ENCODE measurements around the gene TRIM40. TPM values are rescaled to one million over a fixed set of nuclear protein-coding genes. Genes with fewer than 3 reads are reported as not detected.

TRIM40 gene
- total RNA-seq, 1 experiment from 2014 or later, result not detected

DNA sequence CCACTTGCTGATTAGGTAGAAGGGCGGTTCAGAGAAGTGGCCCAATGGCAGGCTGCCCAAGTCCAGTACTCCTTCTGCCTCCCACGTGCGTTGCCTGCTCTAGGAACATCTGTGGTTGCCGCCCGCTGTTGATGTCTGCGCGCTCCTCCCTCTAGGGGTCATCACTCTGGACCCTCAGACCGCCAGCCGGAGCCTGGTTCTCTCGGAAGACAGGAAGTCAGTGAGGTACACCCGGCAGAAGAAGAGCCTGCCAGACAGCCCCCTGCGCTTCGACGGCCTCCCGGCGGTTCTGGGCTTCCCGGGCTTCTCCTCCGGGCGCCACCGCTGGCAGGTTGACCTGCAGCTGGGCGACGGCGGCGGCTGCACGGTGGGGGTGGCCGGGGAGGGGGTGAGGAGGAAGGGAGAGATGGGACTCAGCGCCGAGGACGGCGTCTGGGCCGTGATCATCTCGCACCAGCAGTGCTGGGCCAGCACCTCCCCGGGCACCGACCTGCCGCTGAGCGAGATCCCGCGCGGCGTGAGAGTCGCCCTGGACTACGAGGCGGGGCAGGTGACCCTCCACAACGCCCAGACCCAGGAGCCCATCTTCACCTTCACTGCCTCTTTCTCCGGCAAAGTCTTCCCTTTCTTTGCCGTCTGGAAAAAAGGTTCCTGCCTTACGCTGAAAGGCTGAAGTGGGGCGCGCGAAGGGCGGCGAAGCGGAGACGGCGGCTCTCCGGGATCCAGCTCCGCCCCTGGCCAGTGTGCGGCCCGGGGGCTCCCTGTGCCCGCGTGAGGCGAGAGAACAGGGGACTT lies 35.9 kb downstream of the TRIM40 start:
- TF ChIP-seq, protein P1, sequence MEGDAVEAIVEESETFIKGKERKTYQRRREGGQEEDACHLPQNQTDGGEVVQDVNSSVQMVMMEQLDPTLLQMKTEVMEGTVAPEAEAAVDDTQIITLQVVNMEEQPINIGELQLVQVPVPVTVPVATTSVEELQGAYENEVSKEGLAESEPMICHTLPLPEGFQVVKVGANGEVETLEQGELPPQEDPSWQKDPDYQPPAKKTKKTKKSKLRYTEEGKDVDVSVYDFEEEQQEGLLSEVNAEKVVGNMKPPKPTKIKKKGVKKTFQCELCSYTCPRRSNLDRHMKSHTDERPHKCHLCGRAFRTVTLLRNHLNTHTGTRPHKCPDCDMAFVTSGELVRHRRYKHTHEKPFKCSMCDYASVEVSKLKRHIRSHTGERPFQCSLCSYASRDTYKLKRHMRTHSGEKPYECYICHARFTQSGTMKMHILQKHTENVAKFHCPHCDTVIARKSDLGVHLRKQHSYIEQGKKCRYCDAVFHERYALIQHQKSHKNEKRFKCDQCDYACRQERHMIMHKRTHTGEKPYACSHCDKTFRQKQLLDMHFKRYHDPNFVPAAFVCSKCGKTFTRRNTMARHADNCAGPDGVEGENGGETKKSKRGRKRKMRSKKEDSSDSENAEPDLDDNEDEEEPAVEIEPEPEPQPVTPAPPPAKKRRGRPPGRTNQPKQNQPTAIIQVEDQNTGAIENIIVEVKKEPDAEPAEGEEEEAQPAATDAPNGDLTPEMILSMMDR (IDR thresholded peaks at IDR 0.05; ENCODE audit: insufficient read depth in 1 of 2, low read depth in 1 of 2, low read length in 1 of 2, severe bottlenecking in 1 of 2, unreplicated experiment in 1 of 2), result no peak
- no peak for DNase-seq
- Mint-ChIP-seq H3K4me1 (ENCODE audit: low read depth, unreplicated experiment) (no peaks in the 10 kb centered on the region), H3K27me3 (ENCODE audit: insufficient read depth, unreplicated experiment) (peaks cover 4% of the 10 kb centered on the region), H3K4me3 (ENCODE audit: unreplicated experiment) (no peak overlapping the region), H3K27ac (ENCODE audit: unreplicated experiment) (no peak overlapping the region), H3K9me3 (ENCODE audit: unreplicated experiment) (no peaks in the 10 kb centered on the region), H3K36me3 (ENCODE audit: insufficient read depth, unreplicated experiment) (no peaks in the 10 kb centered on the region)
- Histone ChIP-seq H3K4me3 (ENCODE audit: low read depth, low read length) (no peak overlapping the region), H3K27me3 (replicated peaks; ENCODE audit: control insufficient read depth, insufficient read depth, low read length) (no peaks in the 10 kb centered on the region), H3K36me3 (ENCODE audit: control insufficient read depth, insufficient read depth, low read length) (peaks cover 3% of the 10 kb centered on the region), H3K9me3 (no peaks in the 10 kb centered on the region), H3K4me1 (no peaks in the 10 kb centered on the region)
- intact Hi-C loops (cut with micrococcal nuclease; ENCODE audit: unreplicated experiment), result no loop called here
- ChIA-PET POLR2A (no interaction called here), CTCF (no interaction called here)
- BruUV-seq (replicated peaks), result no TSS peak

GRCh38 chr6:30172681-30173080 lies 36.7 kb downstream of the TRIM40 start:
- H3K4me3 ChIP-seq (ENCODE audit: low read depth, low read length), result no peak overlapping the region
- Mint-ChIP-seq H3K27me3 (ENCODE audit: insufficient read depth, unreplicated experiment) (peaks cover 8% of the 10 kb centered on the region), H3K9me3 (ENCODE audit: unreplicated experiment) (no peaks in the 10 kb centered on the region), H3K4me3 (ENCODE audit: unreplicated experiment) (no peak overlapping the region), H3K27ac (ENCODE audit: unreplicated experiment) (no peak overlapping the region), H3K4me1 (ENCODE audit: low read depth, unreplicated experiment) (no peaks in the 10 kb centered on the region), H3K36me3 (ENCODE audit: insufficient read depth, unreplicated experiment) (no peaks in the 10 kb centered on the region)
- no peak for DNase-seq
- POLR2A ChIA-PET, result no interaction called here
- H3K4me1 ChIP-seq, result no peaks in the 10 kb centered on the region
- H3K36me3 ChIP-seq (ENCODE audit: control insufficient read depth, insufficient read depth, low read length), result peaks cover 2% of the 10 kb centered on the region; the same call in 1 of the 2 replicates
- TF ChIP-seq, protein P1 (IDR thresholded peaks at IDR 0.05; ENCODE audit: insufficient read depth in 1 of 2, low read depth in 1 of 2, low read length in 1 of 2, severe bottlenecking in 1 of 2, unreplicated experiment in 1 of 2), result no peak
- intact Hi-C loops (cut with micrococcal nuclease; ENCODE audit: unreplicated experiment), result no loop called here
- H3K27me3 ChIP-seq (replicated peaks; ENCODE audit: control insufficient read depth, insufficient read depth, low read length), result no peaks in the 10 kb centered on the region
- no peaks in the 10 kb centered on the region for H3K9me3 ChIP-seq
- BruUV-seq (replicated peaks), result no TSS peak
- CTCF ChIA-PET, result no interaction called here

- CTCF ChIA-PET, result interaction anchor here (1.0 kb wide), 1 partner anchor 31 kb away, joined by 4 read pairs; no protein-coding TSS in a partner anchor
- no peaks in the 10 kb centered on the region for H3K4me1 Mint-ChIP-seq (ENCODE audit: low read depth, unreplicated experiment)
- DNase-seq, result no peak
- Histone ChIP-seq H3K4me3 (ENCODE audit: low read depth, low read length) (no peak overlapping the region), H3K36me3 (ENCODE audit: control insufficient read depth, insufficient read depth, low read length) (no peaks in the 10 kb centered on the region), H3K4me1 (no peaks in the 10 kb centered on the region), H3K9me3 (peaks cover 7% of the 10 kb centered on the region), H3K27me3 (replicated peaks; ENCODE audit: control insufficient read depth, insufficient read depth, low read length) (no peaks in the 10 kb centered on the region)
- H3K27me3 Mint-ChIP-seq (ENCODE audit: insufficient read depth, unreplicated experiment), result peaks cover 13% of the 10 kb centered on the region
- H3K27ac Mint-ChIP-seq (ENCODE audit: unreplicated experiment), result no peak overlapping the region
- H3K9me3 Mint-ChIP-seq (ENCODE audit: unreplicated experiment), result no peaks in the 10 kb centered on the region
- H3K4me3 Mint-ChIP-seq (ENCODE audit: unreplicated experiment), result no peak overlapping the region
- TF ChIP-seq, protein P1 (IDR thresholded peaks at IDR 0.05; ENCODE audit: insufficient read depth in 1 of 2, low read depth in 1 of 2, low read length in 1 of 2, severe bottlenecking in 1 of 2, unreplicated experiment in 1 of 2), result no peak
- intact Hi-C loops (cut with micrococcal nuclease; ENCODE audit: unreplicated experiment), result no loop called here
- no TSS peak for BruUV-seq (replicated peaks)
- POLR2A ChIA-PET, result no interaction called here
- H3K36me3 Mint-ChIP-seq (ENCODE audit: insufficient read depth, unreplicated experiment), result peaks cover under 1% of the 10 kb centered on the region
These were observed 39.8 kb downstream of the TRIM40 start for GRCh38 chr6:30175765-30176164.

All from Caco-2 (cell line).